ENCODE results near the gene ADAMTS16.

- peak; percentile 12; the same call in 1 of the 2 replicates for TF ChIP-seq NFIC (IDR thresholded peaks at IDR 0.05)
- TF ChIP-seq ELK1 (CRISPR knock-in tag; IDR thresholded peaks at IDR 0.05): no peak
- no peak for TF ChIP-seq ATF4 (CRISPR knock-in tag; IDR thresholded peaks at IDR 0.05)
- no peak for TF ChIP-seq POLR2AphosphoS5 (IDR thresholded peaks at IDR 0.05; ENCODE audit: control insufficient read depth, insufficient read depth, low read depth, low read length)
- TF ChIP-seq GMEB1 (CRISPR knock-in tag; IDR thresholded peaks at IDR 0.05): no peak
- no peak for TF ChIP-seq MXD1 (CRISPR knock-in tag; IDR thresholded peaks at IDR 0.05; ENCODE audit: borderline replicate concordance, poor library complexity, severe bottlenecking)
- TF ChIP-seq PHF20 (IDR thresholded peaks at IDR 0.05; ENCODE audit: partially characterized antibody): no peak
- TF ChIP-seq PCBP1 (IDR thresholded peaks at IDR 0.05; ENCODE audit: low read depth, low read length, poor library complexity, severe bottlenecking): no peak
- no peak for TF ChIP-seq SRF (CRISPR knock-in tag; IDR thresholded peaks at IDR 0.05)
- TF ChIP-seq CTCF (IDR thresholded peaks at IDR 0.05 in 2 of 3, conservative IDR thresholded peaks at IDR 0.05 in 1 of 3; ENCODE audit: insufficient read depth in 2 of 3, low read depth in 1 of 3, low read length in 3 of 3): no peak
Measured at GRCh38 chr5:5298068-5298633, 158.0 kb downstream of the ADAMTS16 start.
